Heart left ventricle (tissue), 13 donors: Measurements from ENCODE around the gene ANAPC2.

Source experiments
- CTCF ChIP-seq, 12 donors: fragments of 200-600 bp; sonication (generic) in 4 of 12; IDR thresholded peaks; one replicate each; pipeline versions ENCODE4 v1.5.0 to v1.8.0; 2018 to 2022; ENCODE audit warnings: antibody characterized with exemption in 12 of 12, mild to moderate bottlenecking in 5 of 12
- POLR2A ChIP-seq, 2 donors: fragments of 450-650 bp; IDR thresholded peaks; one replicate each; pipeline ENCODE4 v1.6.1; 2017; ENCODE audit warnings: antibody characterized with exemption in 2 of 2, mild to moderate bottlenecking in 2 of 2, moderate library complexity in 2 of 2
- donor health status: ischemic (EF 13 %, LVEDD 7.1; RV severe dilation, severe dysfunction).
- donor health status: DM: no; HTN: yes; CAD: no.
- donor health status: DM: no; HTN: no; CAD: no.
- donor health status: ischemic (EF 25% LVEDD 6.9; RV normal size, moderate dysfunction).
- donor health status: ischemic (EF 25% LVEDD 5.7; RV mildly dilated, moderate dysfunction).
- donor health status: ischemic (EF 35%, LVEDD 5.7; RV mildly dilated, moderate dysfunction).
- donor health status: nonischemic (EF 11% LVEDD 7.7; RV severe dilation, severe dysfunction).
- donor health status: DM: yes; HTN: yes; CAD: no.
- donor health status: PGD.
- donor health status: ischemic (EF 29% LVEDD 5.4; RV normal size, mild dysfunction).
- donor health status: nonischemic (EF 23%, LVEDD 6.1; RV moderate dilation, normal function).

GRCh38 chr9:137186385-137186784 is 2.0 kb downstream of the ANAPC2 start:
- TF ChIP-seq CTCF (IDR thresholded peaks at IDR 0.05) (no peak), POLR2A (IDR thresholded peaks at IDR 0.05) (no peak)
